Measurements from ENCODE around the gene ZDHHC20.

ZDHHC20 gene

DNA sequence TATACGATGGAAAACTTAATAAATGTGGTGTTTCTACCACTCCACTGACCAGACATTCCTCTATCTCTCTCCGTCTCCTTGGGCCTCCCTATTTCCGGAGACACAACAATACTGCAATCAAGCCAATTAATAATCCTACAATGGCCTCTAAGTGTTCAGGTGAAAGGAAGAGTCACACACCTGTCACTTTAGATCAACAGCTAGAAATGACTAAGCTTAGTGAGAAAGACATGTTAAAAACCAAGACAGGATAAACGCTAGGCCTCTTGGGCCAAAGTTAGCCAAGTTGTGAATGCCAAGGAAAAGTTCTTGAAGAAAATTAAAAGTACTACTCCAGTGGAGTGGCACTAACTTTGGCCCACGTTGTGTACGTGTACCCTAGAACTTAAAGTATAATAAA, 22.5 kb downstream of the ZDHHC20 start:
- H3K9me3 ChIP-seq (ENCODE audit: insufficient read depth, low read length), result peaks cover 16% of the 10 kb centered on the region
- no peak for TF ChIP-seq EZH2phosphoT487 (IDR thresholded peaks at IDR 0.05; ENCODE audit: low read depth)
- TF ChIP-seq, protein P1, sequence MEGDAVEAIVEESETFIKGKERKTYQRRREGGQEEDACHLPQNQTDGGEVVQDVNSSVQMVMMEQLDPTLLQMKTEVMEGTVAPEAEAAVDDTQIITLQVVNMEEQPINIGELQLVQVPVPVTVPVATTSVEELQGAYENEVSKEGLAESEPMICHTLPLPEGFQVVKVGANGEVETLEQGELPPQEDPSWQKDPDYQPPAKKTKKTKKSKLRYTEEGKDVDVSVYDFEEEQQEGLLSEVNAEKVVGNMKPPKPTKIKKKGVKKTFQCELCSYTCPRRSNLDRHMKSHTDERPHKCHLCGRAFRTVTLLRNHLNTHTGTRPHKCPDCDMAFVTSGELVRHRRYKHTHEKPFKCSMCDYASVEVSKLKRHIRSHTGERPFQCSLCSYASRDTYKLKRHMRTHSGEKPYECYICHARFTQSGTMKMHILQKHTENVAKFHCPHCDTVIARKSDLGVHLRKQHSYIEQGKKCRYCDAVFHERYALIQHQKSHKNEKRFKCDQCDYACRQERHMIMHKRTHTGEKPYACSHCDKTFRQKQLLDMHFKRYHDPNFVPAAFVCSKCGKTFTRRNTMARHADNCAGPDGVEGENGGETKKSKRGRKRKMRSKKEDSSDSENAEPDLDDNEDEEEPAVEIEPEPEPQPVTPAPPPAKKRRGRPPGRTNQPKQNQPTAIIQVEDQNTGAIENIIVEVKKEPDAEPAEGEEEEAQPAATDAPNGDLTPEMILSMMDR (IDR thresholded peaks at IDR 0.05; ENCODE audit: low read depth, low read length), result no peak

DNA sequence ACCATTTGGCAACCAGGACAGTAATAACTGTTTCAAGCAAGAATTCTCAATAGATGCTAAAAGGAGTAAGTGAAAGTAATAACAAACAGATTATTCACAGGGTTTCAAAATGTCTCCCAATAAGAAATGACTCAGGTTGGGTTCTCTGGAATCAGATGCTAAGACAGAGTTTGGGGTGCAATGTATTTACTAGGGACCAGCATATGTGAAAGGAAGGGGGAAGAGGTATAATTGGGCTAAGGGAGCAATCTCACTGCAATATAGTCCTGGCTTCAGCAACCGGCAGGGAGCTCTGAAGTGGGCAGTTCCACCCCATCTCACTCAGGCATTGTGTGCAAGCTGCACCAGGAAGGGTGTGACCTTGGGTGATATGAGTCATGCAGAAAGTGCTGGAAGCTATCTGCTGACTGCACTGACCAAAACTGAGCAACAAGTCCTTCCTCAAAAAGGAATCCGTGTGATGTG, 23.4 kb downstream of the ZDHHC20 start:
- Histone ChIP-seq H3K4me2 (ENCODE audit: low read length) (peak overlapping the region; percentile 36), H3K27me3 (ENCODE audit: low read depth, low read length) (no peaks in the 10 kb centered on the region), H3K4me3 (ENCODE audit: low read length) (no peak overlapping the region), H3K9ac (ENCODE audit: low read length) (no peak overlapping the region), H3K9me3 (ENCODE audit: insufficient read depth, low read length) (peaks cover 16% of the 10 kb centered on the region), H3K36me3 (replicated peaks; ENCODE audit: low read depth, low read length) (peaks cover 30% of the 10 kb centered on the region), H3K4me1 (ENCODE audit: low read length) (peaks cover 14% of the 10 kb centered on the region), H2AFZ (ENCODE audit: low read depth, low read length) (no peak overlapping the region), H3K27ac (ENCODE audit: low read length) (0 out of 2 replicates have a peak overlapping the region, but pooled peaks have one; percentile 7), H3K79me2 (ENCODE audit: low read length) (peaks cover 84% of the 10 kb centered on the region), H4K20me1 (ENCODE audit: insufficient read depth, low read length) (peaks cover 9% of the 10 kb centered on the region)
- TF ChIP-seq EZH2phosphoT487 (IDR thresholded peaks at IDR 0.05; ENCODE audit: low read depth), result no peak
- TF ChIP-seq, protein P1 (IDR thresholded peaks at IDR 0.05; ENCODE audit: low read depth, low read length), result no peak

More for the DNA sequence above, 22.5 kb downstream of the ZDHHC20 start:
- Histone ChIP-seq H3K27me3 (ENCODE audit: low read depth, low read length) (no peaks in the 10 kb centered on the region), H3K27ac (ENCODE audit: low read length) (no peak overlapping the region), H3K36me3 (replicated peaks; ENCODE audit: low read depth, low read length) (peaks cover 26% of the 10 kb centered on the region), H4K20me1 (ENCODE audit: insufficient read depth, low read length) (peaks cover 9% of the 10 kb centered on the region), H3K4me2 (ENCODE audit: low read length) (peak overlapping the region; percentile 36), H3K4me1 (ENCODE audit: low read length) (peaks cover 14% of the 10 kb centered on the region), H3K79me2 (ENCODE audit: low read length) (peaks cover 82% of the 10 kb centered on the region), H3K9ac (ENCODE audit: low read length) (no peak overlapping the region), H2AFZ (ENCODE audit: low read depth, low read length) (no peak overlapping the region), H3K4me3 (ENCODE audit: low read length) (peak overlapping the region; percentile 3; the same call in 1 of the 2 replicates)

DNA sequence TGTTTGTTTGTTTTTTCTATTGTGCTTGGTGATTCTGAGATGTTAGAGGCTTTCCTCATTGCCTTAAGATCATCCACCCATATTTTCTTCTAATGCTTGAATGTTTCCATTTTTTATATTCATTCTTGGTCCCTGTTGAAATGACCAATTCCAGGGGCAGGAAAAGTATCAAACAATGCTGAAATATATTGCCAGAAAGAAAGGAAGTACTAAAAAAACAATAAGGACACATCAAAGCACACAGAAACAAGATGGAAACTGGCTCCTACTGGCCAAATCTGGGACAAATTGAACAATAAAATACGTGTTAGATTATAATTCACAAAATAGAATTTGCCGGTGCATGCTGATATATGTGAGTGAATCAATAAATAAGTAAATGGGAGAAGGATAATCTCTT, 23.9 kb downstream of the ZDHHC20 start:
- no peak overlapping the region; the same call in 1 of the 2 replicates for H3K4me2 ChIP-seq (ENCODE audit: low read length)

DNA sequence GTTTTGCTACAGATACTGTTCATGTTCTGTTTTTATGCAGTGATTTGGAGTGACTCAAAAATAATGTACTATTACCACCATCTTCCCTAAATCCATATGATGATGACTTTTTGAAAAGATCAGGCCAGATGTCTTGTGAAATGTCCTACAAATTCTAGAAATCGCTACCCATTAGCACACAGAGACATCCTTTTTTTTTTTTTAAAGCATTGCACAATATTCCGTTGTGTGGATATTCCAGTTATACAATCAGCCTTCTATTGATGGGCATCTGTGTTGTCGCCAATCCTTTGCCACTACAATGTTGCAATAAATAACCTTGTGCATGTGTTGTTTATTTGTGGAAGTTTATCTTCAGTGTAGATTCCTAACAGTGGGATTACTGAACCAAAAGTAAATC, 24.5 kb downstream of the ZDHHC20 start:
- Histone ChIP-seq H2AFZ (ENCODE audit: low read depth, low read length) (no peak overlapping the region), H3K4me1 (ENCODE audit: low read length) (peaks cover 14% of the 10 kb centered on the region), H4K20me1 (ENCODE audit: insufficient read depth, low read length) (peaks cover 9% of the 10 kb centered on the region), H3K4me2 (ENCODE audit: low read length) (no peak overlapping the region), H3K27ac (ENCODE audit: low read length) (no peak overlapping the region), H3K27me3 (ENCODE audit: low read depth, low read length) (no peaks in the 10 kb centered on the region), H3K36me3 (replicated peaks; ENCODE audit: low read depth, low read length) (peaks cover 40% of the 10 kb centered on the region), H3K4me3 (ENCODE audit: low read length) (no peak overlapping the region), H3K79me2 (ENCODE audit: low read length) (peaks cover 80% of the 10 kb centered on the region), H3K9me3 (ENCODE audit: insufficient read depth, low read length) (peaks cover 21% of the 10 kb centered on the region), H3K9ac (ENCODE audit: low read length) (no peak overlapping the region)
- TF ChIP-seq, protein P1 (IDR thresholded peaks at IDR 0.05; ENCODE audit: low read depth, low read length), result no peak
- TF ChIP-seq EZH2phosphoT487 (IDR thresholded peaks at IDR 0.05; ENCODE audit: low read depth), result no peak

More for the DNA sequence above, 23.9 kb downstream of the ZDHHC20 start:
- Histone ChIP-seq H4K20me1 (ENCODE audit: insufficient read depth, low read length) (peaks cover 9% of the 10 kb centered on the region), H3K4me1 (ENCODE audit: low read length) (peaks cover 14% of the 10 kb centered on the region), H3K36me3 (replicated peaks; ENCODE audit: low read depth, low read length) (peaks cover 35% of the 10 kb centered on the region), H3K27me3 (ENCODE audit: low read depth, low read length) (no peaks in the 10 kb centered on the region), H3K9me3 (ENCODE audit: insufficient read depth, low read length) (peaks cover 16% of the 10 kb centered on the region), H3K9ac (ENCODE audit: low read length) (no peak overlapping the region), H2AFZ (ENCODE audit: low read depth, low read length) (no peak overlapping the region), H3K79me2 (ENCODE audit: low read length) (peaks cover 84% of the 10 kb centered on the region), H3K27ac (ENCODE audit: low read length) (no peak overlapping the region), H3K4me3 (ENCODE audit: low read length) (no peak overlapping the region)
- no peak for TF ChIP-seq EZH2phosphoT487 (IDR thresholded peaks at IDR 0.05; ENCODE audit: low read depth)
- TF ChIP-seq, protein P1 (IDR thresholded peaks at IDR 0.05; ENCODE audit: low read depth, low read length), result no peak

Data from OCI-LY3 (cell line).